Neural cell (in vitro differentiated cells): ENCODE results near the gene TTLL12.

ENCODE experiments used
- EP300 ChIP-seq: fragments of 450-650 bp; conservative IDR thresholded peaks from 2 replicates; pipeline ENCODE4 v1.6.1; 2014; ENCODE audit warnings: antibody characterized with exemption, mild to moderate bottlenecking, moderate library complexity; ENCODE audit not compliant: poor library complexity, severe bottlenecking
- EZH2 ChIP-seq: fragments of 200-600, 300-800 bp; shearing (Covaris generic), sonication (generic); IDR thresholded peaks from 2 replicates; pipeline ENCODE4 v1.6.1; 2014; ENCODE audit warnings: antibody characterized with exemption, low read length, borderline replicate concordance, mild to moderate bottlenecking; ENCODE audit not compliant: insufficient read depth, poor library complexity, severe bottlenecking
- MXI1 ChIP-seq: fragments of 450-650 bp; conservative IDR thresholded peaks from 2 replicates; pipeline ENCODE4 v1.6.1; 2014; ENCODE audit warnings: antibody characterized with exemption, mild to moderate bottlenecking; ENCODE audit not compliant: poor library complexity, severe bottlenecking
- POLR2AphosphoS5 ChIP-seq: IDR thresholded peaks from 2 replicates; pipeline ENCODE4 v1.6.1; 2012
- RAD21 ChIP-seq: fragments of 450-650 bp; conservative IDR thresholded peaks from 2 replicates; pipeline ENCODE4 v1.6.1; 2014; ENCODE audit warnings: antibody characterized with exemption, mild to moderate bottlenecking, moderate library complexity
- SMC3 ChIP-seq: fragments of 450-650 bp; conservative IDR thresholded peaks from 2 replicates; pipeline ENCODE4 v1.6.1; 2014; ENCODE audit warnings: antibody characterized with exemption, mild to moderate bottlenecking, moderate library complexity; ENCODE audit not compliant: poor library complexity
- TAF1 ChIP-seq: IDR thresholded peaks from 2 replicates; pipeline ENCODE4 v1.6.1; 2012; ENCODE audit warnings: low read depth
- TF ChIP-seq, protein P1 (sequence below): fragments of 450-650 bp; IDR thresholded peaks from 2 replicates; pipeline ENCODE4 v1.5.1; 2014; ENCODE audit warnings: antibody characterized with exemption, mild to moderate bottlenecking, moderate library complexity; ENCODE audit not compliant: poor library complexity, severe bottlenecking
- TF ChIP-seq, protein P2 (sequence below): IDR thresholded peaks from 2 replicates; pipeline ENCODE4 v1.6.1; 2012; ENCODE audit warnings: borderline replicate concordance

DNA sequence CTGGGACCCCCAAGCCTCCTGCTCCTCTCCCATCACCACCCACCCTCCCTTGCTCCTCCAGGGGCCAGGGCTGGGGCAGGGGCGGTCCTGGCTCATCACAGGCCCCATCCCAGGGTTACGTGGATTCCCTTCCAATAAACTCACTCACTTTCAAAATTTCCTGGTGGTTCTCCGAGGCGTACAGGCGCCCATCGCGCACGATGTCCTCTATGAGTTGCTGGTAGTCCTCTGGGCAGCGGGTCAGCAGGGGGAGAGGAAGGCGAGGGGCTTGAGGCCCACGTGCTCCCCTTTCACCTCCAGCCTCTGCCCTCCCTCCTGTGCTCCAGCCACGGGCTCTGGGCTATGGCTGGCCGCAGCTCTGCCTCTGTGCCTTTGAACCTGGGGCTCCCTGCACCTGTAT, 20.5 kb upstream of the TTLL12 start:
- TF ChIP-seq SMC3 (no peak), EZH2 (no peak), EP300 (no peak), POLR2AphosphoS5 (no peak), TAF1 (no peak), RAD21 (no peak), MXI1 (no peak)
- TF ChIP-seq, protein P1, sequence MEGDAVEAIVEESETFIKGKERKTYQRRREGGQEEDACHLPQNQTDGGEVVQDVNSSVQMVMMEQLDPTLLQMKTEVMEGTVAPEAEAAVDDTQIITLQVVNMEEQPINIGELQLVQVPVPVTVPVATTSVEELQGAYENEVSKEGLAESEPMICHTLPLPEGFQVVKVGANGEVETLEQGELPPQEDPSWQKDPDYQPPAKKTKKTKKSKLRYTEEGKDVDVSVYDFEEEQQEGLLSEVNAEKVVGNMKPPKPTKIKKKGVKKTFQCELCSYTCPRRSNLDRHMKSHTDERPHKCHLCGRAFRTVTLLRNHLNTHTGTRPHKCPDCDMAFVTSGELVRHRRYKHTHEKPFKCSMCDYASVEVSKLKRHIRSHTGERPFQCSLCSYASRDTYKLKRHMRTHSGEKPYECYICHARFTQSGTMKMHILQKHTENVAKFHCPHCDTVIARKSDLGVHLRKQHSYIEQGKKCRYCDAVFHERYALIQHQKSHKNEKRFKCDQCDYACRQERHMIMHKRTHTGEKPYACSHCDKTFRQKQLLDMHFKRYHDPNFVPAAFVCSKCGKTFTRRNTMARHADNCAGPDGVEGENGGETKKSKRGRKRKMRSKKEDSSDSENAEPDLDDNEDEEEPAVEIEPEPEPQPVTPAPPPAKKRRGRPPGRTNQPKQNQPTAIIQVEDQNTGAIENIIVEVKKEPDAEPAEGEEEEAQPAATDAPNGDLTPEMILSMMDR = no peak
- TF ChIP-seq, protein P2, sequence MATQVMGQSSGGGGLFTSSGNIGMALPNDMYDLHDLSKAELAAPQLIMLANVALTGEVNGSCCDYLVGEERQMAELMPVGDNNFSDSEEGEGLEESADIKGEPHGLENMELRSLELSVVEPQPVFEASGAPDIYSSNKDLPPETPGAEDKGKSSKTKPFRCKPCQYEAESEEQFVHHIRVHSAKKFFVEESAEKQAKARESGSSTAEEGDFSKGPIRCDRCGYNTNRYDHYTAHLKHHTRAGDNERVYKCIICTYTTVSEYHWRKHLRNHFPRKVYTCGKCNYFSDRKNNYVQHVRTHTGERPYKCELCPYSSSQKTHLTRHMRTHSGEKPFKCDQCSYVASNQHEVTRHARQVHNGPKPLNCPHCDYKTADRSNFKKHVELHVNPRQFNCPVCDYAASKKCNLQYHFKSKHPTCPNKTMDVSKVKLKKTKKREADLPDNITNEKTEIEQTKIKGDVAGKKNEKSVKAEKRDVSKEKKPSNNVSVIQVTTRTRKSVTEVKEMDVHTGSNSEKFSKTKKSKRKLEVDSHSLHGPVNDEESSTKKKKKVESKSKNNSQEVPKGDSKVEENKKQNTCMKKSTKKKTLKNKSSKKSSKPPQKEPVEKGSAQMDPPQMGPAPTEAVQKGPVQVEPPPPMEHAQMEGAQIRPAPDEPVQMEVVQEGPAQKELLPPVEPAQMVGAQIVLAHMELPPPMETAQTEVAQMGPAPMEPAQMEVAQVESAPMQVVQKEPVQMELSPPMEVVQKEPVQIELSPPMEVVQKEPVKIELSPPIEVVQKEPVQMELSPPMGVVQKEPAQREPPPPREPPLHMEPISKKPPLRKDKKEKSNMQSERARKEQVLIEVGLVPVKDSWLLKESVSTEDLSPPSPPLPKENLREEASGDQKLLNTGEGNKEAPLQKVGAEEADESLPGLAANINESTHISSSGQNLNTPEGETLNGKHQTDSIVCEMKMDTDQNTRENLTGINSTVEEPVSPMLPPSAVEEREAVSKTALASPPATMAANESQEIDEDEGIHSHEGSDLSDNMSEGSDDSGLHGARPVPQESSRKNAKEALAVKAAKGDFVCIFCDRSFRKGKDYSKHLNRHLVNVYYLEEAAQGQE = no peak
